Mesendoderm (in vitro differentiated cells): ENCODE data around the gene MAGI2.

Experiments
- DNase-seq: peaks from one replicate; pipeline ENCODE4 v3.0.0; 2013
- H2AK5ac ChIP-seq: 2 replicates; pipeline ENCODE4 v1.6.1; 2013; ENCODE audit warnings: low read length, inconsistent platforms
- H2BK120ac ChIP-seq: 2 replicates; pipeline ENCODE4 v1.6.1; 2013; ENCODE audit warnings: low read depth, mild to moderate bottlenecking, low read length, moderate library complexity, mixed read lengths
- H2BK15ac ChIP-seq: replicated peaks from 2 replicates; pipeline ENCODE4 v1.6.1; 2013; ENCODE audit warnings: low read depth, mild to moderate bottlenecking, moderate library complexity
- H2BK5ac ChIP-seq: 2 replicates; pipeline ENCODE4 v1.6.1; 2013; ENCODE audit warnings: low read length, inconsistent platforms
- H3K18ac ChIP-seq: 2 replicates; pipeline ENCODE4 v1.6.1; 2013; ENCODE audit warnings: mild to moderate bottlenecking, low read length, mixed read lengths
- H3K23ac ChIP-seq: one replicate; pipeline ENCODE4 v1.6.1; 2013; ENCODE audit warnings: low read length
- H3K27ac ChIP-seq: 2 replicates; pipeline ENCODE4 v1.5.1; 2013; ENCODE audit warnings: low read depth, mild to moderate bottlenecking, inconsistent platforms, low read length, moderate library complexity
- H3K27me3 ChIP-seq: 2 replicates; pipeline ENCODE4 v1.6.1; 2013; ENCODE audit warnings: low read length, control low read depth, mild to moderate bottlenecking, inconsistent platforms; ENCODE audit not compliant: insufficient read depth, poor library complexity
- H3K36me3 ChIP-seq: 2 replicates; pipeline ENCODE4 v1.6.1; 2013; ENCODE audit warnings: low read length, inconsistent platforms; ENCODE audit not compliant: control insufficient read depth, insufficient read depth
- H3K4ac ChIP-seq: one replicate; pipeline ENCODE4 v1.6.1; 2013; ENCODE audit warnings: low read depth, mild to moderate bottlenecking, low read length, moderate library complexity
- H3K4me1 ChIP-seq: 2 replicates; pipeline ENCODE4 v1.6.1; 2013; ENCODE audit warnings: low read depth, low read length, inconsistent platforms; ENCODE audit not compliant: control insufficient read depth
- H3K4me2 ChIP-seq: 2 replicates; pipeline ENCODE4 v1.6.1; 2013; ENCODE audit warnings: low read length
- H3K4me3 ChIP-seq: 2 replicates; pipeline ENCODE4 v1.5.1; 2013; ENCODE audit warnings: mild to moderate bottlenecking, low read length
- H3K56ac ChIP-seq: one replicate; pipeline ENCODE4 v1.6.1; 2013; ENCODE audit warnings: low read length
- H3K79me1 ChIP-seq: 2 replicates; pipeline ENCODE4 v1.6.1; 2013; ENCODE audit warnings: low read length, inconsistent platforms
- H3K79me2 ChIP-seq: 2 replicates; pipeline ENCODE4 v1.6.1; 2013; ENCODE audit warnings: mild to moderate bottlenecking, low read length; ENCODE audit not compliant: control insufficient read depth, insufficient read depth
- H3K9ac ChIP-seq: 2 replicates; pipeline ENCODE4 v1.6.1; 2013; ENCODE audit warnings: low read length, inconsistent platforms
- H4K5ac ChIP-seq: one replicate; pipeline ENCODE4 v1.6.1; 2013; ENCODE audit warnings: low read length
- H4K8ac ChIP-seq: one replicate; pipeline ENCODE4 v1.6.1; 2013; ENCODE audit warnings: low read depth, mild to moderate bottlenecking, control low read depth, low read length, moderate library complexity
- WGBS: extraction: QIAGEN DNeasy Blood & Tissue Kit; methylation state at CpG from one replicate; pipeline ENCODE4 v1.1.7; 2013; ENCODE audit warnings: low lambda C conversion rate, missing lambda C conversion rate; ENCODE audit not compliant: insufficient coverage; ENCODE audit errors: extremely low coverage; 5-methylcytosine and 5-hydroxymethylcytosine counted together

Gene MAGI2

GRCh38 chr7:78901566-78901965, 551.9 kb downstream of the MAGI2 start:
- no peaks in the 10 kb centered on the region for H3K4me1 ChIP-seq
- H2BK15ac ChIP-seq = no peak overlapping the region
- no peak overlapping the region for H3K4me3 ChIP-seq
- H3K9ac ChIP-seq = no peak overlapping the region
- no peak overlapping the region for H3K23ac ChIP-seq
- no peaks in the 10 kb centered on the region for H3K27me3 ChIP-seq
- H2BK5ac ChIP-seq = no peak overlapping the region
- H3K36me3 ChIP-seq = no peaks in the 10 kb centered on the region
- no CpG with 5 or more reads among the region's 3 CpGs for WGBS
- H3K4ac ChIP-seq = no peak overlapping the region
- no peak overlapping the region for H3K4me2 ChIP-seq
- no peak overlapping the region for H3K56ac ChIP-seq
- H3K79me1 ChIP-seq = no peaks in the 10 kb centered on the region
- H4K5ac ChIP-seq = no peak overlapping the region
- no peak overlapping the region for H2BK120ac ChIP-seq
- no peak overlapping the region for H4K8ac ChIP-seq
- no peak overlapping the region for H3K27ac ChIP-seq
- DNase-seq = no peak
- H3K18ac ChIP-seq = no peak overlapping the region
- no peaks in the 10 kb centered on the region for H3K79me2 ChIP-seq
- no peak overlapping the region for H2AK5ac ChIP-seq

- no peaks in the 10 kb centered on the region for H3K27me3 ChIP-seq
- no peak overlapping the region for H3K56ac ChIP-seq
- H3K4me1 ChIP-seq = no peaks in the 10 kb centered on the region
- no peak overlapping the region for H3K4me3 ChIP-seq
- H3K4me2 ChIP-seq = no peak overlapping the region
- H2BK120ac ChIP-seq = no peak overlapping the region
- no peak overlapping the region for H3K23ac ChIP-seq
- no peak overlapping the region for H3K27ac ChIP-seq
- no peaks in the 10 kb centered on the region for H3K79me2 ChIP-seq
- H2BK15ac ChIP-seq = no peak overlapping the region
- H3K18ac ChIP-seq = no peak overlapping the region
- no peak overlapping the region for H3K4ac ChIP-seq
- no peak overlapping the region for H2BK5ac ChIP-seq
- H3K36me3 ChIP-seq = no peaks in the 10 kb centered on the region
- DNase-seq = no peak
- H3K79me1 ChIP-seq = no peaks in the 10 kb centered on the region
- H3K9ac ChIP-seq = no peak overlapping the region
- H2AK5ac ChIP-seq = no peak overlapping the region
- H4K5ac ChIP-seq = no peak overlapping the region
- WGBS = no CpG with 5 or more reads among the region's 2 CpGs
- no peak overlapping the region for H4K8ac ChIP-seq
Measured at GRCh38 chr7:78900806-78901205, 552.7 kb downstream of the MAGI2 start.

GRCh38 chr7:78895393-78895792, 558.1 kb downstream of the MAGI2 start:
- Histone ChIP-seq H3K4ac (no peak overlapping the region), H3K18ac (no peak overlapping the region), H2AK5ac (no peak overlapping the region), H2BK120ac (no peak overlapping the region), H3K27me3 (no peaks in the 10 kb centered on the region), H3K79me1 (no peaks in the 10 kb centered on the region), H2BK15ac (no peak overlapping the region), H4K5ac (no peak overlapping the region), H3K4me1 (no peaks in the 10 kb centered on the region), H3K56ac (no peak overlapping the region), H3K36me3 (no peaks in the 10 kb centered on the region), H3K79me2 (no peaks in the 10 kb centered on the region), H3K4me3 (no peak overlapping the region), H4K8ac (no peak overlapping the region), H3K4me2 (no peak overlapping the region), H3K27ac (no peak overlapping the region), H2BK5ac (no peak overlapping the region), H3K9ac (no peak overlapping the region), H3K23ac (no peak overlapping the region)
- WGBS = no CpG with 5 or more reads among the region's 3 CpGs
- no peak for DNase-seq

- Histone ChIP-seq H4K8ac (no peak overlapping the region), H2BK120ac (no peak overlapping the region), H3K27ac (no peak overlapping the region), H3K4me2 (no peak overlapping the region), H3K36me3 (no peaks in the 10 kb centered on the region), H4K5ac (no peak overlapping the region), H2BK15ac (no peak overlapping the region), H3K23ac (no peak overlapping the region), H3K79me2 (no peaks in the 10 kb centered on the region), H3K79me1 (no peaks in the 10 kb centered on the region), H2BK5ac (no peak overlapping the region), H3K9ac (no peak overlapping the region), H2AK5ac (no peak overlapping the region), H3K18ac (no peak overlapping the region), H3K4me1 (no peaks in the 10 kb centered on the region), H3K56ac (no peak overlapping the region), H3K27me3 (no peaks in the 10 kb centered on the region), H3K4me3 (no peak overlapping the region), H3K4ac (no peak overlapping the region)
- no CpG with 5 or more reads among the region's 1 CpG for WGBS
- no peak for DNase-seq
Measured at GRCh38 chr7:78879206-78879605, 574.3 kb downstream of the MAGI2 start.

- H2AK5ac ChIP-seq = no peak overlapping the region
- no peak overlapping the region for H3K27ac ChIP-seq
- H3K4me2 ChIP-seq = no peak overlapping the region
- H3K79me1 ChIP-seq = no peaks in the 10 kb centered on the region
- no peak overlapping the region for H2BK120ac ChIP-seq
- H3K79me2 ChIP-seq = no peaks in the 10 kb centered on the region
- no peaks in the 10 kb centered on the region for H3K27me3 ChIP-seq
- peak; percentile 65 for DNase-seq
- H3K23ac ChIP-seq = no peak overlapping the region
- no peak overlapping the region for H3K9ac ChIP-seq
- H3K4me1 ChIP-seq = no peaks in the 10 kb centered on the region
- no peak overlapping the region for H3K4me3 ChIP-seq
- WGBS = no CpG with 5 or more reads among the region's 5 CpGs
- no peak overlapping the region for H3K4ac ChIP-seq
- no peak overlapping the region for H3K56ac ChIP-seq
- no peak overlapping the region for H4K8ac ChIP-seq
- H2BK15ac ChIP-seq = no peak overlapping the region
- no peak overlapping the region for H3K18ac ChIP-seq
- no peaks in the 10 kb centered on the region for H3K36me3 ChIP-seq
- no peak overlapping the region for H2BK5ac ChIP-seq
- no peak overlapping the region for H4K5ac ChIP-seq
Measured at GRCh38 chr7:78873117-78873516, 580.4 kb downstream of the MAGI2 start.

GRCh38 chr7:78864339-78864738, 589.1 kb downstream of the MAGI2 start:
- Histone ChIP-seq H3K4me2 (no peak overlapping the region), H3K4me3 (no peak overlapping the region), H2AK5ac (no peak overlapping the region), H2BK120ac (no peak overlapping the region), H4K5ac (no peak overlapping the region), H2BK5ac (no peak overlapping the region), H3K79me2 (no peaks in the 10 kb centered on the region), H4K8ac (no peak overlapping the region), H3K56ac (no peak overlapping the region), H3K36me3 (no peaks in the 10 kb centered on the region), H3K4me1 (peaks cover 3% of the 10 kb centered on the region), H3K27ac (no peak overlapping the region), H3K27me3 (no peaks in the 10 kb centered on the region), H3K79me1 (no peaks in the 10 kb centered on the region), H3K9ac (no peak overlapping the region), H3K23ac (no peak overlapping the region), H3K4ac (no peak overlapping the region), H3K18ac (no peak overlapping the region), H2BK15ac (no peak overlapping the region)
- no peak for DNase-seq
